ENCODE measurements around the gene HOXC9.

The HOXC9 gene

GRCh38 chr12:53977596-53978445 is 22.1 kb upstream of the HOXC9 start:
- Histone ChIP-seq H3K4me3 (ENCODE audit: insufficient read depth, low read length, poor library complexity, severe bottlenecking) (no peak overlapping the region), H3K4me2 (ENCODE audit: low read depth, low read length, poor library complexity, severe bottlenecking) (no peak overlapping the region), H2AFZ (ENCODE audit: low read depth, low read length, severe bottlenecking) (no peak overlapping the region), H3K36me3 (ENCODE audit: low read length) (no peaks in the 10 kb centered on the region), H3K27ac (ENCODE audit: low read depth, low read length) (no peak overlapping the region), H3K79me2 (ENCODE audit: insufficient read depth, low read length) (no peaks in the 10 kb centered on the region), H3F3A (ENCODE audit: insufficient read depth) (no peaks in the 10 kb centered on the region), H3K9me3 (ENCODE audit: insufficient read depth, low read length) (no peaks in the 10 kb centered on the region), H3K27me3 (ENCODE audit: low read length) (no peaks in the 10 kb centered on the region), H3K9me2 (replicated peaks; ENCODE audit: insufficient read depth, low read length) (no peaks in the 10 kb centered on the region), H4K20me1 (ENCODE audit: low read depth, low read length) (no peaks in the 10 kb centered on the region), H3K9ac (ENCODE audit: low read length) (no peak overlapping the region)
- TF ChIP-seq CTCF (IDR thresholded peaks at IDR 0.05; ENCODE audit: insufficient read depth, low read length, poor library complexity, severe bottlenecking) (no peak), EZH2phosphoT487 (conservative IDR thresholded peaks at IDR 0.05; ENCODE audit: low read length) (no peak)

- no peak overlapping the region for H3K4me3 ChIP-seq (ENCODE audit: insufficient read depth, low read length, poor library complexity, severe bottlenecking)
- H3K79me2 ChIP-seq (ENCODE audit: insufficient read depth, low read length), result no peaks in the 10 kb centered on the region
- no peak overlapping the region for H3K9ac ChIP-seq (ENCODE audit: low read length)
- no peaks in the 10 kb centered on the region for H3K27me3 ChIP-seq (ENCODE audit: low read length)
- no peaks in the 10 kb centered on the region for H3K36me3 ChIP-seq (ENCODE audit: low read length)
- H3K4me2 ChIP-seq (ENCODE audit: low read depth, low read length, poor library complexity, severe bottlenecking), result no peak overlapping the region
- H3K27ac ChIP-seq (ENCODE audit: low read depth, low read length), result no peak overlapping the region
- no peaks in the 10 kb centered on the region for H4K20me1 ChIP-seq (ENCODE audit: low read depth, low read length)
- no peaks in the 10 kb centered on the region for H3F3A ChIP-seq (ENCODE audit: insufficient read depth)
- no peak overlapping the region for H2AFZ ChIP-seq (ENCODE audit: low read depth, low read length, severe bottlenecking)
- no peaks in the 10 kb centered on the region for H3K9me2 ChIP-seq (replicated peaks; ENCODE audit: insufficient read depth, low read length)
- no peaks in the 10 kb centered on the region for H3K9me3 ChIP-seq (ENCODE audit: insufficient read depth, low read length)
- TF ChIP-seq EZH2phosphoT487 (conservative IDR thresholded peaks at IDR 0.05; ENCODE audit: low read length) (no peak), CTCF (IDR thresholded peaks at IDR 0.05; ENCODE audit: insufficient read depth, low read length, poor library complexity, severe bottlenecking) (no peak)
Measured at GRCh38 chr12:53978477-53979356, 21.2 kb upstream of the HOXC9 start.

- no peaks in the 10 kb centered on the region for H3K36me3 ChIP-seq (ENCODE audit: low read length)
- H3K9me2 ChIP-seq (replicated peaks; ENCODE audit: insufficient read depth, low read length), result no peaks in the 10 kb centered on the region
- no peak overlapping the region for H2AFZ ChIP-seq (ENCODE audit: low read depth, low read length, severe bottlenecking)
- no peak overlapping the region for H3K4me2 ChIP-seq (ENCODE audit: low read depth, low read length, poor library complexity, severe bottlenecking)
- H3K79me2 ChIP-seq (ENCODE audit: insufficient read depth, low read length), result no peaks in the 10 kb centered on the region
- H3K9me3 ChIP-seq (ENCODE audit: insufficient read depth, low read length), result no peaks in the 10 kb centered on the region
- H3K27me3 ChIP-seq (ENCODE audit: low read length), result no peaks in the 10 kb centered on the region
- no peak overlapping the region for H3K9ac ChIP-seq (ENCODE audit: low read length)
- no peaks in the 10 kb centered on the region for H4K20me1 ChIP-seq (ENCODE audit: low read depth, low read length)
- H3K4me3 ChIP-seq (ENCODE audit: insufficient read depth, low read length, poor library complexity, severe bottlenecking), result no peak overlapping the region
- H3K27ac ChIP-seq (ENCODE audit: low read depth, low read length), result no peak overlapping the region
- H3F3A ChIP-seq (ENCODE audit: insufficient read depth), result no peaks in the 10 kb centered on the region
- TF ChIP-seq CTCF (IDR thresholded peaks at IDR 0.05; ENCODE audit: insufficient read depth, low read length, poor library complexity, severe bottlenecking), result no peak
- no peak for TF ChIP-seq EZH2phosphoT487 (conservative IDR thresholded peaks at IDR 0.05; ENCODE audit: low read length)
Measured at GRCh38 chr12:53980104-53980801, 19.7 kb upstream of the HOXC9 start.
